ENCODE measurements around the gene NEGR1. TPM values are rescaled to one million over a fixed set of nuclear protein-coding genes. Genes with fewer than 3 reads are reported as not detected.

Gene NEGR1
- total and polyA plus RNA-seq, 4 donors = 0.08 to 0.14 (median 0.12) TPM; not detected in 1

DNA sequence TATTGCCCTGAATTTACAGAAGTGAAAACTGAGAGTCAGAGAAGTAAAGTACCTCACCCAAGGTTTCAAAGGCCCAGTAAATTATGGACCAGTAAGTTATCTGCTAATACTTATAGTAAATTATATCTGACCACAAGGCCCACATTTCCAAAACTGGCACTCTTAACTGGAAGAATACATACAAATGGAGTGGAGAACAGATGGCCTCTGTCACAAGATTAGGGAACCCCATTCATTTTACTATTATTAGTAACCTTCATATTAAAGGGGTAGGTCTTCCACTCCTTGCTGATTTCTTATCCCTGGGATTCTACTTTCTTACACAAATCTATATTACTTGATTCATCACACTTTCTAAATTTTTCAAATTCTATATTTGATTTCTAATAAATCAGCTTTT lies 588.8 kb downstream of the NEGR1 start (continued):
- TF ChIP-seq, protein P1, sequence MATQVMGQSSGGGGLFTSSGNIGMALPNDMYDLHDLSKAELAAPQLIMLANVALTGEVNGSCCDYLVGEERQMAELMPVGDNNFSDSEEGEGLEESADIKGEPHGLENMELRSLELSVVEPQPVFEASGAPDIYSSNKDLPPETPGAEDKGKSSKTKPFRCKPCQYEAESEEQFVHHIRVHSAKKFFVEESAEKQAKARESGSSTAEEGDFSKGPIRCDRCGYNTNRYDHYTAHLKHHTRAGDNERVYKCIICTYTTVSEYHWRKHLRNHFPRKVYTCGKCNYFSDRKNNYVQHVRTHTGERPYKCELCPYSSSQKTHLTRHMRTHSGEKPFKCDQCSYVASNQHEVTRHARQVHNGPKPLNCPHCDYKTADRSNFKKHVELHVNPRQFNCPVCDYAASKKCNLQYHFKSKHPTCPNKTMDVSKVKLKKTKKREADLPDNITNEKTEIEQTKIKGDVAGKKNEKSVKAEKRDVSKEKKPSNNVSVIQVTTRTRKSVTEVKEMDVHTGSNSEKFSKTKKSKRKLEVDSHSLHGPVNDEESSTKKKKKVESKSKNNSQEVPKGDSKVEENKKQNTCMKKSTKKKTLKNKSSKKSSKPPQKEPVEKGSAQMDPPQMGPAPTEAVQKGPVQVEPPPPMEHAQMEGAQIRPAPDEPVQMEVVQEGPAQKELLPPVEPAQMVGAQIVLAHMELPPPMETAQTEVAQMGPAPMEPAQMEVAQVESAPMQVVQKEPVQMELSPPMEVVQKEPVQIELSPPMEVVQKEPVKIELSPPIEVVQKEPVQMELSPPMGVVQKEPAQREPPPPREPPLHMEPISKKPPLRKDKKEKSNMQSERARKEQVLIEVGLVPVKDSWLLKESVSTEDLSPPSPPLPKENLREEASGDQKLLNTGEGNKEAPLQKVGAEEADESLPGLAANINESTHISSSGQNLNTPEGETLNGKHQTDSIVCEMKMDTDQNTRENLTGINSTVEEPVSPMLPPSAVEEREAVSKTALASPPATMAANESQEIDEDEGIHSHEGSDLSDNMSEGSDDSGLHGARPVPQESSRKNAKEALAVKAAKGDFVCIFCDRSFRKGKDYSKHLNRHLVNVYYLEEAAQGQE (IDR thresholded peaks at IDR 0.05) = no peak
- TF ChIP-seq RAD21 (IDR thresholded peaks at IDR 0.05) (no peak), FOXA2 (IDR thresholded peaks at IDR 0.05) (no peak)

DNA sequence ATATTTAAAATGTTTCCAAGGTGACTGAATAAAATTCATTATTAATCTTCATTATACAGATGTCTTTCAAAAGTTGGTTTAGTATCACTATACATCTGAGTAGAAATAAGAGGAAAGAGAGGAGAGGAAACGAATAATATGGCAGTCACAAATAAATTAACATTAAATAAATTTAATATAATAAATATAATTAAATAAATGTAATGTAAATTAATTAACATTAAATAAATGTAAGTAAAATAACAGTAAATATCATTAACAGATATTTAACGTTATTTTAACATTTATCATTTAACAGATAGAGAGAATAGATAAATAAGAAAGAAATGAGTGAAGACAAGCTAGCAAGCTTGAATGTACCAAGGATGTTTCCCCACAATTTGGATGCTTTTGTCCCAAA lies 592.7 kb downstream of the NEGR1 start:
- no peaks in the 10 kb centered on the region for H3K9me3 ChIP-seq (ENCODE audit: control insufficient read depth in 4 of 4, low read length in 3 of 4)
- no peak overlapping the region for H3K27ac ChIP-seq (ENCODE audit: low read depth in 1 of 2, low read length in 2 of 2)
- TF ChIP-seq ATF3 (IDR thresholded peaks at IDR 0.05) (no peak), RXRA (IDR thresholded peaks at IDR 0.05) (no peak), YY1 (IDR thresholded peaks at IDR 0.05) (no peak), EGR1 (IDR thresholded peaks at IDR 0.05; ENCODE audit: low read depth in 2 of 2) (no peak), JUND (IDR thresholded peaks at IDR 0.05) (no peak), SP1 (IDR thresholded peaks at IDR 0.05) (no peak), GABPA (IDR thresholded peaks at IDR 0.05 in 1 of 2, conservative IDR thresholded peaks at IDR 0.05 in 1 of 2) (no peak), RAD21 (IDR thresholded peaks at IDR 0.05) (no peak), HNF4G (IDR thresholded peaks at IDR 0.05) (no peak)
- TF ChIP-seq, protein P1 (IDR thresholded peaks at IDR 0.05) = no peak
- H3K27me3 ChIP-seq (ENCODE audit: control insufficient read depth in 4 of 4, insufficient read depth in 4 of 4, low read length in 3 of 4) = no peaks in the 10 kb centered on the region
- no peak for DNase-seq (ENCODE audit: low spot score)
- no peak overlapping the region for H3K9ac ChIP-seq (ENCODE audit: low read depth in 1 of 2, low read length in 2 of 2)
- 58% methylated on average over 2 of the region's 2 CpGs for WGBS
- no peaks in the 10 kb centered on the region for H3K36me3 ChIP-seq (ENCODE audit: control insufficient read depth in 4 of 4, insufficient read depth in 3 of 4, low read depth in 1 of 4, low read length in 3 of 4)
- H3K4me1 ChIP-seq (ENCODE audit: control insufficient read depth in 4 of 4, insufficient read depth in 4 of 4, low read length in 3 of 4) = no peaks in the 10 kb centered on the region
- no peak overlapping the region for H3K4me3 ChIP-seq (ENCODE audit: low read depth in 1 of 3, low read length in 3 of 3)

DNA sequence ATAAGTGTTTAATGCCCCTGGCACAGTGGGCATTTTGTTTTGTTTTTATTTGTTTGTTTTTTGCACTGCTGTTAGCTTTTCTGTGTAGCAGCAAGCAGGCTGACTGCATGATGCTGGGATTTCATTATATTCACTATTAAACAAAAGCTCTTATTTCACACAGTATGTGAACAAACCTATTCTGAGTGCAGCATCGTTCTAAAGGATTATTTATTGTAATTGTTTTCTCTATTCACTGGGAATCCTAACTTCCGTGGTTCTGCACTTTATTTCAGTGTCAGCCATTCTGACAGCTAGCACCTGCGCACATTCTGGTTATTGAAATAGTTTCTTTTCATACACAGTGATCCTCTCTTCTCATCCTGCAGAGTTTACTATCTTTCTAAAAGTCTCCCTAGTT lies 595.0 kb downstream of the NEGR1 start:
- 73% methylated on average over 3 of the region's 3 CpGs for WGBS
- H3K36me3 ChIP-seq (ENCODE audit: control insufficient read depth in 4 of 4, insufficient read depth in 3 of 4, low read depth in 1 of 4, low read length in 3 of 4) = no peaks in the 10 kb centered on the region
- H3K9ac ChIP-seq (ENCODE audit: low read depth in 1 of 2, low read length in 2 of 2) = no peak overlapping the region
- no peak for DNase-seq (ENCODE audit: low spot score)
- H3K4me3 ChIP-seq (ENCODE audit: low read depth in 1 of 3, low read length in 3 of 3) = no peak overlapping the region
- no peaks in the 10 kb centered on the region for H3K4me1 ChIP-seq (ENCODE audit: control insufficient read depth in 4 of 4, insufficient read depth in 4 of 4, low read length in 3 of 4)
- no peak overlapping the region for H3K27ac ChIP-seq (ENCODE audit: low read depth in 1 of 2, low read length in 2 of 2)
- H3K9me3 ChIP-seq (ENCODE audit: control insufficient read depth in 4 of 4, low read length in 3 of 4) = no peaks in the 10 kb centered on the region
- H3K27me3 ChIP-seq (ENCODE audit: control insufficient read depth in 4 of 4, insufficient read depth in 4 of 4, low read length in 3 of 4) = no peaks in the 10 kb centered on the region
- no peak for TF ChIP-seq NR2F2 (IDR thresholded peaks at IDR 0.05)
- TF ChIP-seq TAF1 (conservative IDR thresholded peaks at IDR 0.05) = no peak
- TF ChIP-seq HNF4G (IDR thresholded peaks at IDR 0.05) = no peak
- TF ChIP-seq, protein P1 (IDR thresholded peaks at IDR 0.05) = no peak
- no peak for TF ChIP-seq GABPA (IDR thresholded peaks at IDR 0.05 in 1 of 2, conservative IDR thresholded peaks at IDR 0.05 in 1 of 2)
- no peak for TF ChIP-seq ATF3 (IDR thresholded peaks at IDR 0.05)
- TF ChIP-seq, protein P2, sequence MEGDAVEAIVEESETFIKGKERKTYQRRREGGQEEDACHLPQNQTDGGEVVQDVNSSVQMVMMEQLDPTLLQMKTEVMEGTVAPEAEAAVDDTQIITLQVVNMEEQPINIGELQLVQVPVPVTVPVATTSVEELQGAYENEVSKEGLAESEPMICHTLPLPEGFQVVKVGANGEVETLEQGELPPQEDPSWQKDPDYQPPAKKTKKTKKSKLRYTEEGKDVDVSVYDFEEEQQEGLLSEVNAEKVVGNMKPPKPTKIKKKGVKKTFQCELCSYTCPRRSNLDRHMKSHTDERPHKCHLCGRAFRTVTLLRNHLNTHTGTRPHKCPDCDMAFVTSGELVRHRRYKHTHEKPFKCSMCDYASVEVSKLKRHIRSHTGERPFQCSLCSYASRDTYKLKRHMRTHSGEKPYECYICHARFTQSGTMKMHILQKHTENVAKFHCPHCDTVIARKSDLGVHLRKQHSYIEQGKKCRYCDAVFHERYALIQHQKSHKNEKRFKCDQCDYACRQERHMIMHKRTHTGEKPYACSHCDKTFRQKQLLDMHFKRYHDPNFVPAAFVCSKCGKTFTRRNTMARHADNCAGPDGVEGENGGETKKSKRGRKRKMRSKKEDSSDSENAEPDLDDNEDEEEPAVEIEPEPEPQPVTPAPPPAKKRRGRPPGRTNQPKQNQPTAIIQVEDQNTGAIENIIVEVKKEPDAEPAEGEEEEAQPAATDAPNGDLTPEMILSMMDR (IDR thresholded peaks at IDR 0.05; ENCODE audit: low read depth, low read length, missing input control) = no peak
- TF ChIP-seq FOXA2 (IDR thresholded peaks at IDR 0.05) = no peak
- TF ChIP-seq YY1 (IDR thresholded peaks at IDR 0.05) = no peak
- no peak for TF ChIP-seq FOXA1 (IDR thresholded peaks at IDR 0.05)
- no peak for TF ChIP-seq JUND (IDR thresholded peaks at IDR 0.05)
- no peak for TF ChIP-seq HNF4A (conservative IDR thresholded peaks at IDR 0.05)
- TF ChIP-seq, protein P3, sequence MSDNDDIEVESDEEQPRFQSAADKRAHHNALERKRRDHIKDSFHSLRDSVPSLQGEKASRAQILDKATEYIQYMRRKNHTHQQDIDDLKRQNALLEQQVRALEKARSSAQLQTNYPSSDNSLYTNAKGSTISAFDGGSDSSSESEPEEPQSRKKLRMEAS (IDR thresholded peaks at IDR 0.05) = no peak
- no peak for TF ChIP-seq RXRA (IDR thresholded peaks at IDR 0.05)
